IMR-90 (cell line): Measurements from ENCODE around the gene POLA2.

Experiments
- BHLHE40 ChIP-seq: fragments of 150-350 bp; IDR thresholded peaks from 2 replicates; pipeline ENCODE4 v1.6.1; 2016; ENCODE audit warnings: mild to moderate bottlenecking, low read depth, low read length
- CEBPB ChIP-seq: IDR thresholded peaks from 2 replicates; pipeline ENCODE4 v1.6.1; 2012; ENCODE audit warnings: low read depth, low read length, improper control_type of control experiment
- CTCF ChIP-seq: conservative IDR thresholded peaks from 2 replicates; pipeline ENCODE4 v1.5.1; 2012; ENCODE audit warnings: mild to moderate bottlenecking, low read depth, low read length, improper control_type of control experiment
- ELK1 ChIP-seq: fragments of 150-350 bp; IDR thresholded peaks from 2 replicates; pipeline ENCODE4 v1.6.1; 2016; ENCODE audit warnings: low read depth, mild to moderate bottlenecking, low read length, moderate library complexity, borderline replicate concordance
- MAFK ChIP-seq: IDR thresholded peaks from 2 replicates; pipeline ENCODE4 v1.6.1; 2012; ENCODE audit warnings: low read depth, low read length, improper control_type of control experiment
- MAZ ChIP-seq: IDR thresholded peaks from 2 replicates; pipeline ENCODE4 v1.6.1; 2012; ENCODE audit warnings: low read depth, mild to moderate bottlenecking, low read length, improper control_type of control experiment, moderate library complexity, borderline replicate concordance
- MXI1 ChIP-seq: IDR thresholded peaks from 2 replicates; pipeline ENCODE4 v1.6.1; 2012; ENCODE audit warnings: low read depth, mild to moderate bottlenecking, low read length, moderate library complexity, borderline replicate concordance
- POLR2A ChIP-seq: IDR thresholded peaks from 2 replicates; pipeline ENCODE4 v1.6.1; 2012; ENCODE audit warnings: mild to moderate bottlenecking, low read depth, low read length
- RAD21 ChIP-seq: IDR thresholded peaks from 2 replicates; pipeline ENCODE4 v1.6.1; 2012; ENCODE audit warnings: low read length, improper control_type of control experiment
- RCOR1 ChIP-seq: IDR thresholded peaks from 2 replicates; pipeline ENCODE4 v1.6.1; 2012; ENCODE audit warnings: mild to moderate bottlenecking, low read length, improper control_type of control experiment; ENCODE audit not compliant: insufficient replicate concordance
- SMC3 ChIP-seq: fragments of 150-350 bp; IDR thresholded peaks from 2 replicates; pipeline ENCODE4 v1.6.1; 2016; ENCODE audit warnings: low read depth, mild to moderate bottlenecking, antibody characterized with exemption, low read length, moderate library complexity
- USF2 ChIP-seq: fragments of 150-350 bp; IDR thresholded peaks from 2 replicates; pipeline ENCODE4 v1.6.1; 2017; ENCODE audit warnings: mild to moderate bottlenecking, antibody characterized with exemption, low read length, low read depth

- TF ChIP-seq CTCF = no peak
- TF ChIP-seq RAD21 = no peak
- no peak for TF ChIP-seq MAFK
- TF ChIP-seq CEBPB = no peak
- no peak for TF ChIP-seq MXI1
- TF ChIP-seq SMC3 = no peak
- TF ChIP-seq POLR2A = no peak
- TF ChIP-seq BHLHE40 = no peak
- no peak for TF ChIP-seq MAZ
- no peak for TF ChIP-seq USF2
- TF ChIP-seq ELK1 = no peak
- no peak for TF ChIP-seq RCOR1
These were observed 789 bp upstream of the POLA2 start for GRCh38 chr11:65260756-65261590.
